Fibroblast of skin of left biceps (primary cell): ENCODE measurements around the gene UVSSA.
"Not testable (repeated sequence)": the region's sequence is repeated elsewhere in the genome, so short reads cannot be mapped to it uniquely, and the experiment has no call there.

Source experiments
- DNase-seq, 2 experiments: peaks; one replicate each; pipeline ENCODE4 v3.0.0-alpha.2; 2013; ENCODE audit warnings: low read depth in 2 of 2

The UVSSA gene

DNA sequence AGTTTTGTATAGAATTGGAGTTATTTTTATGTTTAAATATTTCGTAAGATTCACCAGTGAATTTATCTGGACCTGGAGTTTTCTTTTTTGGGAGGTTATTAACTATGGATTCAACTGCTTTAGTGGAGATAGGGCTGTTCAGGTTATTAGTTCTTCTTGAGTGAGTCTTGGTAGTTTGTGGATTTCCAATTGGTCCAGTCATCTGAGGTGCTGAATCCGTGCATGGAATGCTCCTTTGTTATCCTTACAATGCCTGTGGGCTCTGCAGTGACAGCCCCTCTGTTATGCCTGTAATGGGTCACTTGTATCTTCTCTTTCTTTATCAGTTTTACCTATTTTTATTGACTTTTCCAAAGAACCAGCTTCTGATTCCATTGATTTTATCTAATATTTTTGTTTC is 74.6 kb downstream of the UVSSA start:
- no peak for DNase-seq

DNA sequence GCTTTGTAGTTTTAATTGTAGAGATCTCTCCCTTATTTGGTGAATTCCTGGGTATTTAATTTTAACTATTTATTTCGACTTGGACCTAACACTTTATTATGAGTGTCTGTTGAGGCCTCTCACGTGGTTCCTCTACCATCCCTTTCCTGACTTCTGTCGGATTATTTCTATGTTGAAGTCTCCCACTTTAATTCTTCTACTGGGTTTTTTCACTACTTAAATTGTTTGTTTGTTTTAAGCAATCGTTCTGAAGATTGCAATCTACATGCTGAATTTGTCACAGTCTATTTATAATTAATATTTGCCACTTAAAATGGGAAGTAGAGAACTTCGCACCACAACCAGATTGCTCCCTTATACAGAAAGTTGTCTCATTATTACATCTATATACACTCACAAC is 80.0 kb downstream of the UVSSA start:
- no peak for DNase-seq

DNA sequence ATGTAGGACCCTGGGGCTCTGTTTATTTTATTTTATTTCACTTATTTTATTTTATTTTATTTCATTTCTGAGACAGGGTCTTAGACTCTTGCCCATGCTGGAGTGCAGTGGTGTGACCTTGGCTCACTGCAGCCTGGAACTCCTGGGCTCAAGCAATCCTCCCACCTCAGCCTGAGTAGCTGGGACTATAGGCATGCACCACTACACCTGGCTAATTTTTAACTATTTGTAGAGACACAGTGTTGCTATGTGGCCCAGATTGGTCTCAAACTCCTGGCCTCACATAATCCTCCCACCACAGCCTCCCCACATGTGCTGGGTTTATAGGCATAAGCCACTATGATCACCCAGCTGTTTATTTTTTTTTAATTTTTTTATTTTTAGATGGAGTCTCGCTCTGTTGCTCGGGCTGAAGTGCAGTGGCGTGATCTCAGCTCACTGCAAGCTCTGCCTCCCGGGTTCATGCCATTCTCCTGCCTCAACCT is 96.7 kb downstream of the UVSSA start:
- not testable (repeated sequence) for DNase-seq
